ENCODE data around the gene USP15. TPM values are rescaled to one million over a fixed set of nuclear protein-coding genes. Genes with fewer than 3 reads are reported as not detected.

USP15 gene
- total and polyA plus RNA-seq, 2 donors (not counting 3 experiments of a cell fraction or from before 2014, with no cell fraction given): 20.0 to 61.8 TPM

GRCh38 chr12:62291864-62292760, 31.9 kb downstream of the USP15 start:
- H3K79me2 ChIP-seq (ENCODE audit: control insufficient read depth, insufficient read depth, low read length): peaks cover 88% of the 10 kb centered on the region
- no peak for FAIRE-seq
- H3K9me3 ChIP-seq (replicated peaks; ENCODE audit: control insufficient read depth, insufficient read depth, low read length): no peaks in the 10 kb centered on the region
- TF ChIP-seq, protein P1, sequence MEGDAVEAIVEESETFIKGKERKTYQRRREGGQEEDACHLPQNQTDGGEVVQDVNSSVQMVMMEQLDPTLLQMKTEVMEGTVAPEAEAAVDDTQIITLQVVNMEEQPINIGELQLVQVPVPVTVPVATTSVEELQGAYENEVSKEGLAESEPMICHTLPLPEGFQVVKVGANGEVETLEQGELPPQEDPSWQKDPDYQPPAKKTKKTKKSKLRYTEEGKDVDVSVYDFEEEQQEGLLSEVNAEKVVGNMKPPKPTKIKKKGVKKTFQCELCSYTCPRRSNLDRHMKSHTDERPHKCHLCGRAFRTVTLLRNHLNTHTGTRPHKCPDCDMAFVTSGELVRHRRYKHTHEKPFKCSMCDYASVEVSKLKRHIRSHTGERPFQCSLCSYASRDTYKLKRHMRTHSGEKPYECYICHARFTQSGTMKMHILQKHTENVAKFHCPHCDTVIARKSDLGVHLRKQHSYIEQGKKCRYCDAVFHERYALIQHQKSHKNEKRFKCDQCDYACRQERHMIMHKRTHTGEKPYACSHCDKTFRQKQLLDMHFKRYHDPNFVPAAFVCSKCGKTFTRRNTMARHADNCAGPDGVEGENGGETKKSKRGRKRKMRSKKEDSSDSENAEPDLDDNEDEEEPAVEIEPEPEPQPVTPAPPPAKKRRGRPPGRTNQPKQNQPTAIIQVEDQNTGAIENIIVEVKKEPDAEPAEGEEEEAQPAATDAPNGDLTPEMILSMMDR (IDR thresholded peaks at IDR 0.05; ENCODE audit: extremely low read depth in 1 of 2, insufficient read depth in 1 of 2, low read depth in 1 of 2, low read length in 2 of 2): no peak
- TF ChIP-seq FOS (IDR thresholded peaks at IDR 0.05; ENCODE audit: borderline replicate concordance, insufficient read depth, low read length) (no peak), JUN (IDR thresholded peaks at IDR 0.05; ENCODE audit: borderline replicate concordance, insufficient read depth, insufficient read length, low read depth) (no peak), POLR2AphosphoS5 (IDR thresholded peaks at IDR 0.05; ENCODE audit: insufficient read depth, low read depth, low read length) (no peak), MAX (IDR thresholded peaks at IDR 0.05; ENCODE audit: insufficient read depth, insufficient read length) (no peak), MYC (IDR thresholded peaks at IDR 0.05; ENCODE audit: low read depth, low read length) (no peak), EZH2 (IDR thresholded peaks at IDR 0.05; ENCODE audit: borderline replicate concordance, low read depth, low read length, severe bottlenecking) (no peak), POLR2A (IDR thresholded peaks at IDR 0.05; ENCODE audit: low read depth, low read length) (no peak), GATA2 (IDR thresholded peaks at IDR 0.05; ENCODE audit: insufficient read depth, insufficient read length, low read depth, low read length) (no peak)
- H3K9ac ChIP-seq (replicated peaks; ENCODE audit: extremely low read depth, insufficient read depth, low read length): no peak overlapping the region
- no peaks in the 10 kb centered on the region for H3K9me1 ChIP-seq (replicated peaks; ENCODE audit: control insufficient read depth, extremely low read depth, insufficient read depth, low read length)
- CTCF ChIA-PET: no interaction called here
- dilution Hi-C loops (cut with MboI; ENCODE audit: extremely low pct_ligation_motif_present, low sequenced_read_pairs) (no loop called here), intact Hi-C loops (cut with micrococcal nuclease) (no loop called here)
- POLR2A ChIA-PET: no interaction called here
- no peak overlapping the region for H3K27ac ChIP-seq (ENCODE audit: insufficient read depth, low read depth, low read length)
- peaks cover 3 to 8% of the 10 kb centered on the region in 2 experiments for H3K36me3 ChIP-seq (ENCODE audit: control insufficient read depth in 2 of 2, extremely low read depth in 1 of 2, insufficient read depth in 2 of 2, low read length in 2 of 2)
- BruUV-seq (replicated peaks): no TSS peak
- peaks cover 13% of the 10 kb centered on the region for H4K20me1 ChIP-seq (replicated peaks; ENCODE audit: control insufficient read depth, extremely low read depth, insufficient read depth, low read length)
- H2AFZ ChIP-seq (ENCODE audit: low read depth, low read length): no peak overlapping the region
- DNase-seq (ENCODE audit: low read depth, low spot score): no peak
- no peak overlapping the region for H3K4me2 ChIP-seq (ENCODE audit: insufficient read depth, low read length)
- no peak overlapping the region for H3K4me3 ChIP-seq (replicated peaks in 1 of 3; ENCODE audit: insufficient read depth in 1 of 3, low read depth in 1 of 3, low read length in 3 of 3)
- H3K4me1 ChIP-seq (ENCODE audit: control insufficient read depth, extremely low read depth, insufficient read depth, low read length): peaks cover 3% of the 10 kb centered on the region
- no peaks in the 10 kb centered on the region for H3K27me3 ChIP-seq (ENCODE audit: control insufficient read depth in 2 of 2, insufficient read depth in 2 of 2, low read length in 2 of 2)

Data from endothelial cell of umbilical vein (primary cell).